Heart left ventricle (tissue), 13 donors: ENCODE data around the gene BTG4.

Experiments used
- CTCF ChIP-seq, 12 donors: fragments of 200-600 bp; sonication (generic) in 4 of 12; IDR thresholded peaks; one replicate each; pipeline versions ENCODE4 v1.5.0 to v1.8.0; 2018 to 2022; ENCODE audit warnings: antibody characterized with exemption in 12 of 12, mild to moderate bottlenecking in 5 of 12
- POLR2A ChIP-seq, 2 donors: fragments of 450-650 bp; IDR thresholded peaks; one replicate each; pipeline ENCODE4 v1.6.1; 2017; ENCODE audit warnings: antibody characterized with exemption in 2 of 2, mild to moderate bottlenecking in 2 of 2, moderate library complexity in 2 of 2
- donor health status: ischemic (EF 13 %, LVEDD 7.1; RV severe dilation, severe dysfunction).
- donor health status: DM: no; HTN: yes; CAD: no.
- donor health status: DM: no; HTN: no; CAD: no.
- donor health status: ischemic (EF 25% LVEDD 6.9; RV normal size, moderate dysfunction).
- donor health status: ischemic (EF 25% LVEDD 5.7; RV mildly dilated, moderate dysfunction).
- donor health status: ischemic (EF 35%, LVEDD 5.7; RV mildly dilated, moderate dysfunction).
- donor health status: nonischemic (EF 11% LVEDD 7.7; RV severe dilation, severe dysfunction).
- donor health status: DM: yes; HTN: yes; CAD: no.
- donor health status: PGD.
- donor health status: ischemic (EF 29% LVEDD 5.4; RV normal size, mild dysfunction).
- donor health status: nonischemic (EF 23%, LVEDD 6.1; RV moderate dilation, normal function).

DNA sequence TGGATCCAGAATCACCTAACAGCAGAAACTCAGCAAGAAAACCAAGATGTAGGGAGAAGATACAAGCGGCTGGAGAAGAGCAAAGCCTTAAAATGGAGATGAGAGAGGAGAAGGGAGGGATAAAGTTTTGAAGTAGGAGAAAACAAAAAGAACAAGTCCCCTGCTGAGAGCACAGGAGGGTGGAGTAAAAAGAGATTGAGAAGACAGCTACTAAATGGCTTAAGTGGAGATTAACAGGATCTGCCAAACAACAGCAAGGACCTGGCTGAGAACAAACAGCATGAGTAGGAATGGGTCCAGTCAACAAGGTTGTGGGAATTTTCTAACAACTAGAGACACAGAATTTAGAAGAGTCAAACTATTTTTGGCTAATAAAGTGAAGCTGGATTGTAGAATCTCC is 18.1 kb downstream of the BTG4 start:
- TF ChIP-seq POLR2A (IDR thresholded peaks at IDR 0.05) (no peak), CTCF (IDR thresholded peaks at IDR 0.05) (no peak)
